ENCODE measurements around the gene CHAD. TPM values are rescaled to one million over a fixed set of nuclear protein-coding genes. Genes with fewer than 3 reads are reported as not detected.
"Not testable (repeated sequence)": the region's sequence is repeated elsewhere in the genome, so short reads cannot be mapped to it uniquely, and the experiment has no call there.

Gene CHAD
- total and polyA plus RNA-seq, 4 donors, result 0.14 to 0.37 (median 0.35) TPM; not detected in 1

DNA sequence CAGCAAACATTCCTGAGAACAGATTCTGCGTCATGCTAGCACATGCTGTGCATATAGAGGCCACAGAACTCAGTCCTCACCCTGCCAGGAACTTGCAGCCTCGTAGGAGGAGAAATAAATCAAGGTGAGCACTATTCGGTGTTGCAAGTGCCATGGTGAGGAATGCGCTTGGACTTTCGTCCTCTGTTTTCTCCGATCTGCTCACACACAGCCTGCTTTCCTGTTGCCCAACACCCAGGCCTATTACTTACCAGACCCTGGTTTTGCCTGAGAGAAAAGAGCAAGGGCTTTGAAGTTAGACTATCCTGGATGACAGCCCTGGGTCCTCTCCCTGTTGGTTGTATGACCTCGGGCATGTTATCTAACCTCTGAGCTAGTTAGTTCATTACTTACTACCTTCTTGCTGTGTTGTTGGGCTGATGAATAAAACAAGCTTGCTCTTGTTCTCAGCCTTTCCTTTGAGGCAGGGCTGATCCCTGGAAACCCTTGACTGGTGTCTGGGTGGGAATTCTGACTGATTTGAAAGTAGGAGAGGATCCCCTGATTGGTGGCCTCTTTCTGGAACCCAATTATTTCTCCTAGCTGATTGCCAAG lies 39.8 kb downstream of the CHAD start:
- Histone ChIP-seq H3K27ac (ENCODE audit: low read depth in 1 of 2, low read length in 1 of 2) (peak overlapping the region in 1 of 2 donors; percentile 40), H3K9me3 (ENCODE audit: control insufficient read depth in 4 of 4, insufficient read depth in 3 of 4, low read length in 3 of 4) (no peaks in the 10 kb centered on the region), H3K27me3 (ENCODE audit: control insufficient read depth in 3 of 3, insufficient read depth in 3 of 3, low read length in 2 of 3) (no peaks in the 10 kb centered on the region), H3K9ac (ENCODE audit: insufficient read depth in 1 of 2, low read length in 2 of 2) (peak overlapping the region in 1 of 2 donors; percentile 1), H3K4me1 (ENCODE audit: control insufficient read depth in 5 of 5, insufficient read depth in 5 of 5, low read length in 5 of 5) (peaks cover 0 to 44% (median 18%) of the 10 kb centered on the region in 5 donors), H3K36me3 (ENCODE audit: control insufficient read depth in 4 of 4, insufficient read depth in 4 of 4, low read length in 4 of 4) (peaks cover 0 to 9% (median 1%) of the 10 kb centered on the region in 4 donors), H3K4me3 (no peak overlapping the region)
- no peak for ATAC-seq (ENCODE audit: insufficient read depth, low FRiP score)
- 50 to 64% methylated on average over 7 of the region's 7 CpGs for WGBS, 2 donors
- no peak for DNase-seq
- TF ChIP-seq, protein P1, sequence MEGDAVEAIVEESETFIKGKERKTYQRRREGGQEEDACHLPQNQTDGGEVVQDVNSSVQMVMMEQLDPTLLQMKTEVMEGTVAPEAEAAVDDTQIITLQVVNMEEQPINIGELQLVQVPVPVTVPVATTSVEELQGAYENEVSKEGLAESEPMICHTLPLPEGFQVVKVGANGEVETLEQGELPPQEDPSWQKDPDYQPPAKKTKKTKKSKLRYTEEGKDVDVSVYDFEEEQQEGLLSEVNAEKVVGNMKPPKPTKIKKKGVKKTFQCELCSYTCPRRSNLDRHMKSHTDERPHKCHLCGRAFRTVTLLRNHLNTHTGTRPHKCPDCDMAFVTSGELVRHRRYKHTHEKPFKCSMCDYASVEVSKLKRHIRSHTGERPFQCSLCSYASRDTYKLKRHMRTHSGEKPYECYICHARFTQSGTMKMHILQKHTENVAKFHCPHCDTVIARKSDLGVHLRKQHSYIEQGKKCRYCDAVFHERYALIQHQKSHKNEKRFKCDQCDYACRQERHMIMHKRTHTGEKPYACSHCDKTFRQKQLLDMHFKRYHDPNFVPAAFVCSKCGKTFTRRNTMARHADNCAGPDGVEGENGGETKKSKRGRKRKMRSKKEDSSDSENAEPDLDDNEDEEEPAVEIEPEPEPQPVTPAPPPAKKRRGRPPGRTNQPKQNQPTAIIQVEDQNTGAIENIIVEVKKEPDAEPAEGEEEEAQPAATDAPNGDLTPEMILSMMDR (IDR thresholded peaks at IDR 0.05; ENCODE audit: control extremely low read depth, extremely low read depth), result no peak

DNA sequence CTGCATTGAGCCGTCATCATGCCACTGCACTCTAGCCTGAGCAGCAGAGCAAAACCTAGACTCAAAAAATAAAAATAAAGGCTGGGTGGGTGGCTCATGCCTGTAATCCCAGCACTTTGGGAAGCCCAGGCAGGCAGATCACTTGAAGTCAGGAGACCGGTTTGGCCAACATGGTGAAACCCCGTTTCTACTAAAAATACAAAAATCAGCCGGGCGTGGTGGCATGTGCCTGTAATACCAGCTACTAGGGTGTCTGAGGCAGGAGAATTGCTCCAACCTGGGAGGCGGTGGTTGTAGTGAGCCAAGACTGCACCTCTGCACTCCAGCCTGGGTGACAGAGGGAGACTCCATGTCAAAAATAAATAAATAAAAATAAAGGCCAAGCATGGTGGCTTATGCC lies 40.6 kb downstream of the CHAD start:
- not testable (repeated sequence) for H3K9me3 ChIP-seq (ENCODE audit: control insufficient read depth in 4 of 4, insufficient read depth in 3 of 4, low read length in 3 of 4); DNase-seq; H3K36me3 ChIP-seq (ENCODE audit: control insufficient read depth in 4 of 4, insufficient read depth in 4 of 4, low read length in 4 of 4); H3K4me3 ChIP-seq; H3K27me3 ChIP-seq (ENCODE audit: control insufficient read depth in 3 of 3, insufficient read depth in 3 of 3, low read length in 2 of 3); H3K27ac ChIP-seq (ENCODE audit: low read depth in 1 of 2, low read length in 1 of 2); ATAC-seq (ENCODE audit: insufficient read depth, low FRiP score); H3K9ac ChIP-seq (ENCODE audit: insufficient read depth in 1 of 2, low read length in 2 of 2)
- H3K4me1 ChIP-seq (ENCODE audit: control insufficient read depth in 5 of 5, insufficient read depth in 5 of 5, low read length in 5 of 5), result peaks cover 0 to 49% (median 18%) of the 10 kb centered on the region in 5 donors
- WGBS, 2 donors, result 67 to 81% methylated on average over 6 of the region's 6 CpGs

DNA sequence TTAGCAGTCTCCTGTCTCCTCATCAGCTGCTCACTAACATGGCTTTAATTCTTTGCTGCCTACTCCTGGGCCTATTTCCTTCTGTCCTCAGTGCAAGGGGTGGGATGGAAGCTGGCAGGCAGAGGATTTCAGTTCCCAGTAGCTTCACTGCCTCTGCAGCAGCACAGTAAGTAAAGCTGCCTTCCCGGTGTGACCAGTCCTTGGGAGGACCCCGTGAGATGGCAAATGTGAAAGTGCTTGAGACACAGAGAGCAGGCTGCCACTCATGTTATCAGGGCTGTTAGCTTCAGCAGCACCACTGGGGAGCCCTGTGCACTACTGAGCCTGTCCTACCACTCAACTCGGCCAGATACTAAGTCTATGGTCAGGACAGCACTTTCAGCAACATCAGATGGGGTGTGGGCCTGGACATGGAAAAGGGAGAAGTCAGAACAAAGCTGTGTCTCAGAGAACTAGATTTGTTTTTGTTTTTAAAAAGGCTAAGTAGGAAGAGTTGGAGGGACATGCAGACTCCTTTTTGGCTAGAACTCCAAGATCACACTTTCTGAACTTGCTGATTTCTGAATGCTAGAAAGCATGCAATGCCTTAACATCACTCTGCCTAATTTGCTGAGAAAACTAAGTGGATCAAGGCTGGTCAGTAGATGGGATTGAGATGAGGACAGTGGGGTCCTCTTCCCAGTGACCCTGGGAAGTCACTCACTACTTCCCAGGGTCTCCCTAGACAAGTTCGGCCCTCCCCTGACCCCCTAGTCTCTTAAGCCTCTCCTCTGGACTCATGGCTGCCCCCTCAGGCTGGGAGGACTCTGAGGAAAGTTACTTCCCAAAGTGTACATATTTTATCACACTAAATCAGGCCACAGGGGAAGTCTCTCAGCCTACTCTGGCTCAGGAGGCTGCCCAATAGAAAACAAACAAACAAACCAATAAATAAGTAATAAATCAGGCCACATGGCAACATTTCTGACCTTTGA lies 41.6 kb downstream of the CHAD start:
- DNase-seq, result peak; percentile 56 to 71 (median 62)
- no peaks in the 10 kb centered on the region for H3K9me3 ChIP-seq (ENCODE audit: control insufficient read depth in 4 of 4, insufficient read depth in 3 of 4, low read length in 3 of 4)
- peaks cover 0 to 49% (median 18%) of the 10 kb centered on the region in 5 donors for H3K4me1 ChIP-seq (ENCODE audit: control insufficient read depth in 5 of 5, insufficient read depth in 5 of 5, low read length in 5 of 5)
- H3K9ac ChIP-seq (ENCODE audit: insufficient read depth in 1 of 2, low read length in 2 of 2), result peak overlapping the region in 1 of 2 donors; percentile 63
- H3K4me3 ChIP-seq, result peak overlapping the region; percentile 73
- 19 to 23% methylated on average over 4 of the region's 4 CpGs for WGBS, 2 donors
- peak overlapping the region; percentile 15 to 86 for H3K27ac ChIP-seq (ENCODE audit: low read depth in 1 of 2, low read length in 1 of 2)
- H3K27me3 ChIP-seq (ENCODE audit: control insufficient read depth in 3 of 3, insufficient read depth in 3 of 3, low read length in 2 of 3), result no peaks in the 10 kb centered on the region
- TF ChIP-seq, protein P1 (IDR thresholded peaks at IDR 0.05; ENCODE audit: control extremely low read depth, extremely low read depth), result no peak
- peaks cover 0 to 9% (median under 1%) of the 10 kb centered on the region in 4 donors for H3K36me3 ChIP-seq (ENCODE audit: control insufficient read depth in 4 of 4, insufficient read depth in 4 of 4, low read length in 4 of 4)
- peak; percentile 37 for ATAC-seq (ENCODE audit: insufficient read depth, low FRiP score)

DNA sequence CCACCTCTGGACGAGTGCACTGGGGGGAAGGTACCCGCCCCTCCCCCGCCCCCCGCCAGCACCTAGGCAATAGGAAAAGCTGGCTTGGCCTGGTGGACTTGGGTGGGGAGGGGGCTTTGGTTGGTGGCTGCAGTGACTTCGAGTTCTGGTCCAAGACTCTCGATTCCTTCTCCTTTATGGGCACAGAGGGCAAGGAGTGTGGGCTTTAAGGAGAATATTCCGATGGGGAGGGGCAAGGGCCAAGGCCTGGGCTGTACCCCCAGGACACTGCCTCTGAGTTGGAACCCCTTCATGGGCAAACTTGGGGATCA lies 42.3 kb downstream of the CHAD start:
- Histone ChIP-seq H3K4me1 (ENCODE audit: control insufficient read depth in 5 of 5, insufficient read depth in 5 of 5, low read length in 5 of 5) (peaks cover 0 to 52% (median 18%) of the 10 kb centered on the region in 5 donors), H3K9ac (ENCODE audit: insufficient read depth in 1 of 2, low read length in 2 of 2) (peak overlapping the region in 1 of 2 donors; percentile 63), H3K4me3 (peak overlapping the region; percentile 73), H3K27ac (ENCODE audit: low read depth in 1 of 2, low read length in 1 of 2) (peak overlapping the region; percentile 15 to 86), H3K36me3 (ENCODE audit: control insufficient read depth in 4 of 4, insufficient read depth in 4 of 4, low read length in 4 of 4) (peaks cover 0 to 9% (median under 1%) of the 10 kb centered on the region in 4 donors), H3K27me3 (ENCODE audit: control insufficient read depth in 3 of 3, insufficient read depth in 3 of 3, low read length in 2 of 3) (no peaks in the 10 kb centered on the region), H3K9me3 (ENCODE audit: control insufficient read depth in 4 of 4, insufficient read depth in 3 of 4, low read length in 3 of 4) (no peaks in the 10 kb centered on the region)
- TF ChIP-seq, protein P1 (IDR thresholded peaks at IDR 0.05; ENCODE audit: control extremely low read depth, extremely low read depth), result no peak
- WGBS, 2 donors, result 0 to 2% methylated on average over 7 of the region's 7 CpGs
- ATAC-seq (ENCODE audit: insufficient read depth, low FRiP score) (no peak), DNase-seq (no peak)

Measured in lung (tissue), 12 donors.